Measurements from ENCODE around the gene SYDE2.

Gene SYDE2

DNA sequence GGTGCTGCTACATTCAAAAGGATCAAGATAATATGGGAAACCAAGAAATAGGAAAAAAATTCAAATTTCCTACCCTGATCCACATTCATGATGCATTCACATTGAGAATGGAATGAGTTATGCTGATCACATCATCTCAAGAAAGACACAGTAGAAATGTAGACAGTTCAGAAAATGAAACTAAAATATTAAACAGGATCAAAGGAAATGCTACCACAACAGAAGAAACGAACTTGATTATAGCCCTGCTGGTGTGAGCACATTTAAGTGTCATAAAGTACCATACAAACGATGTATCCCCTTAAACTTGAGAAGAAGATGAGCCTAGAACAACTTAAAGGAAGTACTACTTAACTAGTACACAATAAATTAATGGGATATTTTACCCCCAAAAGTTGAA, 21.3 kb downstream of the SYDE2 start:
- H3K4me3 ChIP-seq (ENCODE audit: low read length), result no peak overlapping the region
- TF ChIP-seq EZH2phosphoT487 (IDR thresholded peaks at IDR 0.05; ENCODE audit: low read length) (no peak), EZH2 (optimal IDR thresholded peaks at IDR 0.05; ENCODE audit: low read depth, low read length) (no peak)
- TF ChIP-seq, protein P1, sequence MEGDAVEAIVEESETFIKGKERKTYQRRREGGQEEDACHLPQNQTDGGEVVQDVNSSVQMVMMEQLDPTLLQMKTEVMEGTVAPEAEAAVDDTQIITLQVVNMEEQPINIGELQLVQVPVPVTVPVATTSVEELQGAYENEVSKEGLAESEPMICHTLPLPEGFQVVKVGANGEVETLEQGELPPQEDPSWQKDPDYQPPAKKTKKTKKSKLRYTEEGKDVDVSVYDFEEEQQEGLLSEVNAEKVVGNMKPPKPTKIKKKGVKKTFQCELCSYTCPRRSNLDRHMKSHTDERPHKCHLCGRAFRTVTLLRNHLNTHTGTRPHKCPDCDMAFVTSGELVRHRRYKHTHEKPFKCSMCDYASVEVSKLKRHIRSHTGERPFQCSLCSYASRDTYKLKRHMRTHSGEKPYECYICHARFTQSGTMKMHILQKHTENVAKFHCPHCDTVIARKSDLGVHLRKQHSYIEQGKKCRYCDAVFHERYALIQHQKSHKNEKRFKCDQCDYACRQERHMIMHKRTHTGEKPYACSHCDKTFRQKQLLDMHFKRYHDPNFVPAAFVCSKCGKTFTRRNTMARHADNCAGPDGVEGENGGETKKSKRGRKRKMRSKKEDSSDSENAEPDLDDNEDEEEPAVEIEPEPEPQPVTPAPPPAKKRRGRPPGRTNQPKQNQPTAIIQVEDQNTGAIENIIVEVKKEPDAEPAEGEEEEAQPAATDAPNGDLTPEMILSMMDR (IDR thresholded peaks at IDR 0.05; ENCODE audit: low read length), result no peak
- peak; percentile 68 for DNase-seq
- H3K9ac ChIP-seq (ENCODE audit: low read length), result no peak overlapping the region
- no peaks in the 10 kb centered on the region for H3K27me3 ChIP-seq (replicated peaks; ENCODE audit: insufficient read depth, low read length)
- 0 out of 2 replicates have a peak, but pooled peaks cover 7% of the 10 kb centered on the region for H3K79me2 ChIP-seq (ENCODE audit: low read length)
- H3K36me3 ChIP-seq (replicated peaks; ENCODE audit: insufficient read depth, low read length), result no peaks in the 10 kb centered on the region; the same call in 1 of the 2 replicates
- no peak overlapping the region for H3K27ac ChIP-seq (ENCODE audit: low read length)
- H3K9me3 ChIP-seq (replicated peaks; ENCODE audit: insufficient read depth, low read length), result no peaks in the 10 kb centered on the region
- no peaks in the 10 kb centered on the region; the same call in 1 of the 2 replicates for H3K4me1 ChIP-seq (ENCODE audit: low read length)
- H4K20me1 ChIP-seq (ENCODE audit: insufficient read depth, low read length), result no peaks in the 10 kb centered on the region
- no peak overlapping the region for H2AFZ ChIP-seq (ENCODE audit: low read length)
- H3K4me2 ChIP-seq (ENCODE audit: low read depth, low read length), result peak overlapping the region; percentile 45
- H3K9me2 ChIP-seq (replicated peaks; ENCODE audit: insufficient read depth, low read length), result no peaks in the 10 kb centered on the region
- no peaks in the 10 kb centered on the region for H3F3A ChIP-seq (ENCODE audit: insufficient read depth, low read length)

DNA sequence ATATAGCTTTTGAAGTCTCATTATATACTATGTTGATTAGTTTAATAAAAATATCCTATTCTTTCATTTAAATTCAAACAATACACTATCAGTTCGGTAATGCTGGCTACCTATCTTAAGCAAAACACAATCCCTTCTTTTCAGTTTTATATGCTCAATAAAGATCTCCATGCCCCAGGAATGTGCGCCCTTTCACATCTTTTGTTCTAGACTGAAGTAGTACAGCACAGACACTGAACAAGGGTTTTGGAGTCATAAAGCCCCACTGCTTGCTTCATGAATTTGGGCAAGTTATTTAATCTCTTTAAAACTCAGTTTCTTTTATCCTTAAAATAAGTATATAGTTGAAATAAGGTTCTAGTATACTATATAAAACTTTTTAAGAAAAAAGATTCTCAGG, 22.4 kb downstream of the SYDE2 start:
- Histone ChIP-seq H3K27ac (ENCODE audit: low read length) (no peak overlapping the region), H3K36me3 (replicated peaks; ENCODE audit: insufficient read depth, low read length) (no peaks in the 10 kb centered on the region; the same call in 1 of the 2 replicates), H3K9me3 (replicated peaks; ENCODE audit: insufficient read depth, low read length) (no peaks in the 10 kb centered on the region), H3K79me2 (ENCODE audit: low read length) (0 out of 2 replicates have a peak, but pooled peaks cover 5% of the 10 kb centered on the region), H3K4me1 (ENCODE audit: low read length) (no peaks in the 10 kb centered on the region; the same call in 1 of the 2 replicates), H3K9me2 (replicated peaks; ENCODE audit: insufficient read depth, low read length) (no peaks in the 10 kb centered on the region), H2AFZ (ENCODE audit: low read length) (no peak overlapping the region), H3K27me3 (replicated peaks; ENCODE audit: insufficient read depth, low read length) (no peaks in the 10 kb centered on the region), H3F3A (ENCODE audit: insufficient read depth, low read length) (no peaks in the 10 kb centered on the region), H3K4me3 (ENCODE audit: low read length) (no peak overlapping the region), H4K20me1 (ENCODE audit: insufficient read depth, low read length) (no peaks in the 10 kb centered on the region), H3K9ac (ENCODE audit: low read length) (no peak overlapping the region), H3K4me2 (ENCODE audit: low read depth, low read length) (no peak overlapping the region)
- no peak for DNase-seq
- TF ChIP-seq EZH2phosphoT487 (IDR thresholded peaks at IDR 0.05; ENCODE audit: low read length), result no peak
- TF ChIP-seq, protein P1 (IDR thresholded peaks at IDR 0.05; ENCODE audit: low read length), result no peak
- TF ChIP-seq EZH2 (optimal IDR thresholded peaks at IDR 0.05; ENCODE audit: low read depth, low read length), result no peak

DNA sequence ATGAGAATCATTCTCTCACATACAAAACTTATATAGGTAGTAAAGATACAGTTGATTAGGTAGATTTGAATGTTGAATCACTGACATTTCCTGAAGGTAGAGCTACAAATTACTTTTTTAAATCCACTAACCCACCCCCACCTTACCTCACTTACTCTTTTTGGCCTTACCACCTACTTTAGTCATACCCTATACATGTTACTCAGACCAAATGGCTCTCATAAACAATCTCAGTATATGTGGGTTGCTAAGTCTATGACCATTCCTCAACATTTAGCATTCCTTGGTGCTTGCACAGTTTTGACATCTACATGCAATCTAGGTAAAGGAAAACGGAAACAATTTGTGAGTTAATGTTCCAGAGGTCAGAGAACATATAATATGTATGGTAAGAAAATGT, 26.3 kb downstream of the SYDE2 start:
- Histone ChIP-seq H3K27me3 (replicated peaks; ENCODE audit: insufficient read depth, low read length) (no peaks in the 10 kb centered on the region), H3K9ac (ENCODE audit: low read length) (no peak overlapping the region), H3K36me3 (replicated peaks; ENCODE audit: insufficient read depth, low read length) (no peaks in the 10 kb centered on the region), H3K9me2 (replicated peaks; ENCODE audit: insufficient read depth, low read length) (no peaks in the 10 kb centered on the region; the same call in 1 of the 2 replicates), H3K9me3 (replicated peaks; ENCODE audit: insufficient read depth, low read length) (no peaks in the 10 kb centered on the region), H3K79me2 (ENCODE audit: low read length) (0 out of 2 replicates have a peak, but pooled peaks cover 5% of the 10 kb centered on the region), H3K27ac (ENCODE audit: low read length) (no peak overlapping the region), H3K4me3 (ENCODE audit: low read length) (no peak overlapping the region), H2AFZ (ENCODE audit: low read length) (no peak overlapping the region), H3K4me2 (ENCODE audit: low read depth, low read length) (no peak overlapping the region), H3K4me1 (ENCODE audit: low read length) (no peaks in the 10 kb centered on the region; the same call in 1 of the 2 replicates), H4K20me1 (ENCODE audit: insufficient read depth, low read length) (no peaks in the 10 kb centered on the region), H3F3A (ENCODE audit: insufficient read depth, low read length) (no peaks in the 10 kb centered on the region)
- DNase-seq, result no peak
- TF ChIP-seq EZH2phosphoT487 (IDR thresholded peaks at IDR 0.05; ENCODE audit: low read length), result no peak
- TF ChIP-seq, protein P1 (IDR thresholded peaks at IDR 0.05; ENCODE audit: low read length), result no peak
- TF ChIP-seq EZH2 (optimal IDR thresholded peaks at IDR 0.05; ENCODE audit: low read depth, low read length), result no peak

Measured in MM.1S (cell line).